Peyer's patch (tissue), 4 donors: ENCODE results near the gene KCP. TPM values are rescaled to one million over a fixed set of nuclear protein-coding genes. Genes with fewer than 3 reads are reported as not detected.
A peak's percentile ranks its signal among the peaks of the same experiment; 100 is the strongest.

Experiments used
- DNase-seq, 3 donors: peaks; one replicate each; pipeline ENCODE4 v3.0.0-alpha.2; 2017 to 2019
- H3K27ac ChIP-seq, 4 donors: fragments of 200-600 bp; sonication (generic); one replicate each; pipeline ENCODE4 v1.5.1; 2016 to 2019
- H3K27me3 ChIP-seq, 2 donors: fragments of 200-600 bp; sonication (generic); one replicate each; pipeline ENCODE4 v1.5.1; 2019
- H3K36me3 ChIP-seq, 3 donors: fragments of 200-600 bp; sonication (generic); one replicate each; pipeline ENCODE4 v1.5.1; 2016 to 2019
- H3K4me1 ChIP-seq, 4 donors: fragments of 200-600 bp; sonication (generic); one replicate each; pipeline ENCODE4 v1.5.1; 2016 to 2019
- H3K4me3 ChIP-seq, 4 donors: fragments of 200-600 bp; sonication (generic); 1 replicate in 3 of 4; 2 replicates in 1 of 4; pipeline ENCODE4 v1.5.1; 2016 to 2019; ENCODE audit warnings: mild to moderate bottlenecking in 1 of 4
- H3K9me3 ChIP-seq, 4 donors: fragments of 200-600 bp; sonication (generic); one replicate each; pipeline ENCODE4 v1.5.1; 2016 to 2019; ENCODE audit warnings: mild to moderate bottlenecking in 1 of 4
- CTCF ChIP-seq, 6 experiments: fragments of 450-650 bp in 4 of 6; fragments of 200-600 bp in 2 of 6; sonication (generic) in 1 of 6; IDR thresholded peaks; one replicate each; pipeline ENCODE4 v1.5.1; 2017 to 2019; ENCODE audit warnings: antibody characterized with exemption in 6 of 6, mild to moderate bottlenecking in 3 of 6, moderate library complexity in 1 of 6
- POLR2A ChIP-seq, 2 donors: fragments of 450-650 bp; IDR thresholded peaks; one replicate each; pipeline ENCODE4 v1.5.1; 2017; ENCODE audit warnings: antibody characterized with exemption in 2 of 2, mild to moderate bottlenecking in 2 of 2, moderate library complexity in 2 of 2
- total RNA-seq, 4 donors: library from RNA; depleted of rRNA; stranded (reverse); fragments of >200 nt; gene quantifications; one replicate each; pipeline ENCODE4 v1.1.0, GENCODE V29; 2016

The KCP gene
- total RNA-seq, 4 donors from 2014 or later = 3.3 to 14.1 (median 6.7) TPM

- TF ChIP-seq POLR2A (IDR thresholded peaks at IDR 0.05) = peak; percentile 40 to 59
- TF ChIP-seq CTCF (IDR thresholded peaks at IDR 0.05) = peak in 1 of 6 experiments; percentile 8
- DNase-seq = peak; percentile 66 to 88 (median 81)
- H3K4me3 ChIP-seq = peak within 1 kb of the TSS; percentile 72 to 90 (median 80)
- H3K9me3 ChIP-seq = no peaks in the 10 kb centered on the region
- no peaks in the 10 kb centered on the region for H3K36me3 ChIP-seq
- H3K27ac ChIP-seq = peak within 1 kb of the TSS; percentile 43 to 95 (median 82)
- peaks cover 0 to 27% (median 19%) of the 10 kb centered on the region in 4 donors for H3K4me1 ChIP-seq
- no peaks in the 10 kb centered on the region for H3K27me3 ChIP-seq
Observed at GRCh38 chr7:128937647-128938543, 27.4 kb upstream of the KCP start, which contains the start of gene IRF5. TSS of gene IRF5 (plus strand) at chr7:128937927. CDS start at chr7:128942082, 4,155 bp downstream.

GRCh38 chr7:128937271-128937646, 26.8 kb upstream of the KCP start:
- DNase-seq = no peak
- Histone ChIP-seq H3K27me3 (no peaks in the 10 kb centered on the region), H3K4me3 (peak overlapping the region; percentile 72 to 90 (median 80)), H3K9me3 (no peaks in the 10 kb centered on the region), H3K36me3 (no peaks in the 10 kb centered on the region), H3K27ac (peak overlapping the region; percentile 43 to 95 (median 82)), H3K4me1 (peaks cover 0 to 28% (median 21%) of the 10 kb centered on the region in 4 donors)
- TF ChIP-seq CTCF (IDR thresholded peaks at IDR 0.05) = no peak
- TF ChIP-seq POLR2A (IDR thresholded peaks at IDR 0.05) = no peak

- H3K27ac ChIP-seq = peak overlapping the region in 2 of 4 donors; percentile 80 to 95
- no peak overlapping the region for H3K4me3 ChIP-seq
- TF ChIP-seq POLR2A (IDR thresholded peaks at IDR 0.05) (no peak), CTCF (IDR thresholded peaks at IDR 0.05) (no peak)
- H3K36me3 ChIP-seq = no peaks in the 10 kb centered on the region
- peaks cover 0 to 27% (median 19%) of the 10 kb centered on the region in 4 donors for H3K4me1 ChIP-seq
- peak in 1 of 3 donors; percentile 23 for DNase-seq
- no peaks in the 10 kb centered on the region for H3K27me3 ChIP-seq
- H3K9me3 ChIP-seq = no peaks in the 10 kb centered on the region
Observed at GRCh38 chr7:128936798-128937197, 26.3 kb upstream of the KCP start.

GRCh38 chr7:128935342-128935730, 24.8 kb upstream of the KCP start:
- no peak for DNase-seq
- Histone ChIP-seq H3K27ac (peak overlapping the region in 2 of 4 donors; percentile 41 to 57), H3K4me1 (peaks cover 0 to 27% (median 19%) of the 10 kb centered on the region in 4 donors)

More at GRCh38 chr7:128935342-128935730, 24.8 kb upstream of the KCP start:
- no peak for TF ChIP-seq CTCF (IDR thresholded peaks at IDR 0.05)
- no peak for TF ChIP-seq POLR2A (IDR thresholded peaks at IDR 0.05)
- Histone ChIP-seq H3K9me3 (no peaks in the 10 kb centered on the region), H3K4me3 (no peak overlapping the region), H3K36me3 (no peaks in the 10 kb centered on the region), H3K27me3 (no peaks in the 10 kb centered on the region)
